K562 (cell line): Measurements from ENCODE around the gene SVOP. TPM values are rescaled to one million over a fixed set of nuclear protein-coding genes. Genes with fewer than 3 reads are reported as not detected.

Experiments
- CHD1 ChIP-seq: fragments of 200-600 bp; sonication (generic); IDR thresholded peaks from one replicate; pipeline ENCODE4 v1.6.1; 2012; ENCODE audit warnings: mild to moderate bottlenecking, moderate library complexity, low read length, inconsistent platforms
- CHD7 ChIP-seq: fragments of 200-600 bp; sonication (generic); IDR thresholded peaks from one replicate; pipeline ENCODE4 v1.6.1; 2012; ENCODE audit warnings: mild to moderate bottlenecking, low read depth, low read length, inconsistent platforms
- CTCFL ChIP-seq: IDR thresholded peaks from 2 replicates; pipeline ENCODE4 v1.6.1; 2011; ENCODE audit warnings: borderline replicate concordance, low read depth, mild to moderate bottlenecking, moderate library complexity, low read length; ENCODE audit not compliant: insufficient read depth, poor library complexity, severe bottlenecking
- DPF2 ChIP-seq: fragments of 450-650 bp; IDR thresholded peaks from 2 replicates; pipeline ENCODE4 v1.6.1; 2016
- HDAC8 ChIP-seq: fragments of 450-650 bp; IDR thresholded peaks from 2 replicates; pipeline ENCODE4 v1.6.1; 2016; ENCODE audit warnings: mild to moderate bottlenecking, missing genetic modification characterization, moderate library complexity, missing compliant biosample characterization
- KLF6 ChIP-seq: fragments of 250-450 bp; sonication (Bioruptor Pico); IDR thresholded peaks from 2 replicates; pipeline ENCODE4 v1.4.0; 2020; ENCODE audit warnings: mild to moderate bottlenecking, moderate library complexity, borderline replicate concordance
- L3MBTL2 ChIP-seq: fragments of 450-650 bp; IDR thresholded peaks from 2 replicates; pipeline ENCODE4 v1.6.1; 2016; ENCODE audit warnings: mild to moderate bottlenecking, moderate library complexity
- SMAD3 ChIP-seq: fragments of 450-650 bp; formaldehyde crosslinking; conservative IDR thresholded peaks from 2 replicates; pipeline ENCODE4 v1.4.0; 2020; ENCODE audit warnings: mild to moderate bottlenecking
- SMARCC2 ChIP-seq: fragments of 450-650 bp; IDR thresholded peaks from 2 replicates; pipeline ENCODE4 v1.6.1; 2017; ENCODE audit warnings: antibody characterized with exemption, moderate library complexity, mild to moderate bottlenecking, low read depth
- WHSC1 ChIP-seq: IDR thresholded peaks from one replicate; pipeline ENCODE4 v1.6.1; 2012; ENCODE audit warnings: low read length, control low read depth, inconsistent platforms
- ZNF655 ChIP-seq: fragments of 250-450 bp; sonication (Bioruptor Pico); IDR thresholded peaks from 2 replicates; pipeline ENCODE4 v1.5.0; 2021
- ZNF778 ChIP-seq: fragments of 450-650 bp; formaldehyde crosslinking; IDR thresholded peaks from 2 replicates; pipeline ENCODE4 v1.4.0; 2020; ENCODE audit warnings: mild to moderate bottlenecking, moderate library complexity
- polyA plus RNA-seq, 8 experiments: library from polyadenylated mRNA; depleted of rRNA in 4 of 8; stranded (reverse) in 5 of 8; unstranded in 3 of 8; fragments of >200 nt; fragmentation: Nextera tagmentation in 2 of 8; fragmentation: Illumina TruSeq in 1 of 8; extraction: Ambion mirVana in 2 of 8; extraction: Trizol in 1 of 8; gene quantifications; 2 replicates each; pipeline versions ENCODE4 v1.2.1 to v1.2.3, GENCODE V29; 2011 to 2014; ENCODE audit warnings: inconsistent platforms in 1 of 8, missing spikeins in 1 of 8
- total RNA-seq, 7 experiments: library from RNA; depleted of rRNA in 6 of 7; stranded (reverse); fragments of >200 nt in 6 of 7; fragmentation: Illumina TruSeq in 2 of 7; extraction: Trizol in 2 of 7; gene quantifications; 2 replicates each; pipeline versions ENCODE4 v1.2.1 to v1.2.3, GENCODE V29; 2011 to 2021; ENCODE audit warnings: low replicate concordance in 1 of 7

SVOP gene
- total and polyA plus RNA-seq, 9 of the 15 experiments (the other 6 are each of a cell fraction or from before 2014, with no cell fraction given) = 0.01 to 0.09 (median 0.06) TPM; not detected in 1

GRCh38 chr12:109052414-109053323 is 31.8 kb upstream of the SVOP start, which contains the start of gene USP30 (continued):
- TF ChIP-seq CTCFL (no peak), CHD1 (no peak), SMAD3 (CRISPR knock-in tag) (0 out of 2 replicates have a peak, but pooled peaks have one; percentile 29), CHD7 (no peak), HDAC8 (tag) (0 out of 2 replicates have a peak, but pooled peaks have one; percentile 25), L3MBTL2 (peak; percentile 43), WHSC1 (no peak), KLF6 (CRISPR knock-in tag) (0 out of 2 replicates have a peak, but pooled peaks have one; percentile 42), ZNF655 (no peak), ZNF778 (CRISPR knock-in tag) (no peak), SMARCC2 (no peak), DPF2 (no peak)
